Spinal cord (tissue), 10 donors: ENCODE results near the gene DLG2. TPM values are rescaled to one million over a fixed set of nuclear protein-coding genes. Genes with fewer than 3 reads are reported as not detected.

Source experiments
- DNase-seq, 6 donors: peaks; one replicate each; pipeline versions ENCODE4 v3.0.0 to v3.0.0-alpha.2; 2013 to 2015; ENCODE audit warnings: low spot score in 6 of 6, low read depth in 4 of 6
- H3K27ac ChIP-seq: one replicate; pipeline ENCODE4 v1.5.1; 2013; ENCODE audit warnings: low read depth, low read length, control low read depth
- H3K27me3 ChIP-seq: one replicate; pipeline ENCODE4 v1.6.1; 2013; ENCODE audit warnings: low read length; ENCODE audit not compliant: control insufficient read depth, insufficient read depth
- H3K36me3 ChIP-seq: one replicate; pipeline ENCODE4 v1.6.1; 2013; ENCODE audit warnings: low read length; ENCODE audit not compliant: control insufficient read depth, insufficient read depth
- H3K4me1 ChIP-seq: one replicate; pipeline ENCODE4 v1.6.1; 2013; ENCODE audit warnings: low read length; ENCODE audit not compliant: control insufficient read depth, insufficient read depth
- H3K4me3 ChIP-seq: one replicate; pipeline ENCODE4 v1.5.1; 2013; ENCODE audit warnings: low read depth, low read length, control low read depth
- H3K9me3 ChIP-seq: one replicate; pipeline ENCODE4 v1.6.1; 2013; ENCODE audit warnings: low read length; ENCODE audit not compliant: control insufficient read depth, insufficient read depth
- WGBS: methylation state at CpG from one replicate; pipeline ENCODE4 v1.1.5; 2013; ENCODE audit warnings: missing lambda C conversion rate; ENCODE audit not compliant: insufficient coverage; 5-methylcytosine and 5-hydroxymethylcytosine counted together
- polyA plus RNA-seq, 2 donors: library from polyadenylated mRNA; unstranded; fragments of 120-200 nt; gene quantifications; one replicate each; pipeline ENCODE4 v1.2.1, GENCODE V29; 2013; ENCODE audit not compliant: insufficient read length in 2 of 2
- total RNA-seq, 2 donors: library from RNA; depleted of rRNA in 1 of 2; stranded (reverse); fragments of 120-200 nt in 1 of 2; fragments of >200 nt in 1 of 2; gene quantifications; one replicate each; pipeline versions ENCODE4 v1.2.3 to v1.2.4, GENCODE V29; 2013 to 2014
- donor health status: healthy.

The DLG2 gene
- total and polyA plus RNA-seq, 4 donors = 37.7 to 111 (median 49.0) TPM

- no peak for DNase-seq
- Histone ChIP-seq H3K9me3 (no peaks in the 10 kb centered on the region), H3K4me1 (no peaks in the 10 kb centered on the region), H3K27me3 (no peaks in the 10 kb centered on the region), H3K36me3 (no peaks in the 10 kb centered on the region), H3K27ac (no peak overlapping the region), H3K4me3 (no peak overlapping the region)
- WGBS = no CpG with 5 or more reads among the region's 3 CpGs
Observed at GRCh38 chr11:84906995-84907394, 720.1 kb downstream of the DLG2 start.

- Histone ChIP-seq H3K9me3 (no peaks in the 10 kb centered on the region), H3K27ac (no peak overlapping the region), H3K4me1 (no peaks in the 10 kb centered on the region), H3K4me3 (no peak overlapping the region), H3K36me3 (no peaks in the 10 kb centered on the region), H3K27me3 (no peaks in the 10 kb centered on the region)
- DNase-seq = no peak
- no CpG with 5 or more reads among the region's 1 CpG for WGBS
Observed at GRCh38 chr11:84905411-84905810, 721.7 kb downstream of the DLG2 start.

- Histone ChIP-seq H3K27me3 (no peaks in the 10 kb centered on the region), H3K27ac (no peak overlapping the region), H3K4me1 (no peaks in the 10 kb centered on the region), H3K36me3 (no peaks in the 10 kb centered on the region), H3K4me3 (no peak overlapping the region), H3K9me3 (no peaks in the 10 kb centered on the region)
- WGBS = 79% methylated on average over 3 of the region's 3 CpGs
- no peak for DNase-seq
Observed at GRCh38 chr11:84902445-84902844, 724.7 kb downstream of the DLG2 start.

DNA sequence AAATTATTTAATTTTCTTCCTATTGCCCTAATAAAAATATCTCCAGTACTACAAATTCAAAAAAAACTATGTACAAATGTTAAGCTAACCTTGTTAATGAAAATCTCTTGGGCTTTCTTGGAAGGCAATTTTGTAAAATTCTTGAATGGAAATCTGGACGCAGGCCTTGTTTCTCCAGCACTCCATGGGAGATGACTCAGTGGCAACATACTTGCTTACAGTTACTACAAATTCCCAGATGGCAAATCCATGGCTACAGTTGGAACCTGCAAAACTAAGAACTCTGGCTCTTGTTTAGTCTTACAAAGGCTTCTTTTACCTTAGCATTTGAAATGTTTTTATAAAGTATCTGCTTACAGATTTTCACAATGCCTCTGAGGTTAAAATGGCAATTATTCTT lies 725.2 kb downstream of the DLG2 start:
- no CpG with 5 or more reads among the region's 1 CpG for WGBS
- Histone ChIP-seq H3K36me3 (no peaks in the 10 kb centered on the region), H3K27me3 (no peaks in the 10 kb centered on the region), H3K9me3 (no peaks in the 10 kb centered on the region), H3K4me1 (no peaks in the 10 kb centered on the region), H3K4me3 (no peak overlapping the region), H3K27ac (no peak overlapping the region)
- DNase-seq = peak in 1 of 6 donors; percentile 40

DNA sequence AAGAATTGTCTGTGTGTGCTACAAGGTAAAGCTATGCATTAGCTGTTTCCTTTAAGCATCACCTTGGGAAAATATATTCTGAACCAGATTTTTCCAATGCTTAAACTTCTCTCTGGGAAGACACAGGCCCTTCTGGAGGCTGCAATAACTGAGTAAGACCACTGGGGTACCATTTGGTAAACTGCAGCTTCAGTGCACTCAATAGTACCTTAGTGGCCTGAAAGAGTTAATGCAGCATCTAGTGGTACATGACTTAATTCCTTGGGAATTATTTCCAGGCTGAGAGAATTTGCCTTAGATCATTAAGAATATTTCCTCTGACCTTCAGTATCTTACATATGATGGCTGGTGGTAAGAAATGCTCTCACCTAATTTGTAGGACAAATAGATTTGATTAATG lies 727.4 kb downstream of the DLG2 start:
- Histone ChIP-seq H3K4me3 (no peak overlapping the region), H3K4me1 (no peaks in the 10 kb centered on the region), H3K36me3 (no peaks in the 10 kb centered on the region), H3K9me3 (no peaks in the 10 kb centered on the region), H3K27me3 (no peaks in the 10 kb centered on the region), H3K27ac (no peak overlapping the region)
- peak in 1 of 6 donors; percentile 56 for DNase-seq

- Histone ChIP-seq H3K4me3 (no peak overlapping the region), H3K27me3 (no peaks in the 10 kb centered on the region), H3K9me3 (no peaks in the 10 kb centered on the region), H3K27ac (no peak overlapping the region), H3K4me1 (no peaks in the 10 kb centered on the region), H3K36me3 (no peaks in the 10 kb centered on the region)
- 100% methylated on average over 1 of the region's 2 CpGs for WGBS
- DNase-seq = no peak
Observed at GRCh38 chr11:84899134-84899533, 728.0 kb downstream of the DLG2 start.

DNA sequence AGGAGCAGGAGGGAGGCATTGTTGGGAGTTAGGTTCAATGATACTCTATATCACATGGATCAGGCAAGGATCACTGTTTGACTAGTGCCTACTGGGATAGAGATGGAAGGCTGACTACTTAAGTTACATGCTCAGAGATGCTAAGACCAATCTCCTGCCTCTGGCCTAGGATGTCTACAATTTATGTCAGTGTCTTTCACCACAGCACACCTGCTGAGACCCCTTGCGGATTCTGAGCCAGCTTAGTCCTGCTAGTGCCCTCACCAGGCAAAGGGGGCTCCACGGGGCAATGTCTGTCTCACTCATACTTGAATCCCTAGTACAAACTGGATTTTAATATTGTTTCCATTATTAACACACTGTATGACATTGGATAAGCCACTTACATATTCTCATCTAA lies 732.5 kb downstream of the DLG2 start:
- Histone ChIP-seq H3K27ac (no peak overlapping the region), H3K4me3 (no peak overlapping the region), H3K27me3 (no peaks in the 10 kb centered on the region), H3K9me3 (no peaks in the 10 kb centered on the region), H3K36me3 (no peaks in the 10 kb centered on the region), H3K4me1 (no peaks in the 10 kb centered on the region)
- WGBS = 83% methylated on average over 1 of the region's 2 CpGs
- DNase-seq = no peak

DNA sequence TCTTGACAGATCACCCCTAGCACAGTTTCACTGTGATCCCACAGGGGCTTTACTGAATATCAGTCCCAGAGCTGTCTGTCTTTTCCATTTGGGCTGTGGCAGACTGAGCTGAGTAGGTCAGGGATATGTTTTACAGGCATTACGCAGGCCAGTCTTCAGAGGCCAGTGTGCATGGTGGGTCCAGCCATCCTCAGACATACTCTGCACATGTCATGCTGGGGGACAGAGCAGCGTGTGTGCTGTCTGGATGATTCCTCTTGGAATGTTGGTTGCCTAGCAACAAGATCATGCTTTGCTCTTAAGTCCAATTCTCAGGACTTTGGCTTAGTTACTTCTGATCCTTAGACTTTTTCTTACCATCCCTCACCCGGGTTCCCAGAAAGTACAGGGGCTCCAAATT lies 736.5 kb downstream of the DLG2 start:
- no peak overlapping the region for H3K27ac ChIP-seq
- WGBS = 8% methylated on average over 2 of the region's 3 CpGs
- no peaks in the 10 kb centered on the region for H3K27me3 ChIP-seq
- no peaks in the 10 kb centered on the region for H3K9me3 ChIP-seq
- H3K4me3 ChIP-seq = no peak overlapping the region
- H3K4me1 ChIP-seq = no peaks in the 10 kb centered on the region
- no peaks in the 10 kb centered on the region for H3K36me3 ChIP-seq
- peak; percentile 13 to 90 (median 37) for DNase-seq

- no peak for DNase-seq
- 86% methylated on average over 1 of the region's 3 CpGs for WGBS
- H3K4me3 ChIP-seq = no peak overlapping the region
- no peak overlapping the region for H3K27ac ChIP-seq
- no peaks in the 10 kb centered on the region for H3K36me3 ChIP-seq
- no peaks in the 10 kb centered on the region for H3K4me1 ChIP-seq
- no peaks in the 10 kb centered on the region for H3K27me3 ChIP-seq
- H3K9me3 ChIP-seq = no peaks in the 10 kb centered on the region
Observed at GRCh38 chr11:84889556-84889955, 737.6 kb downstream of the DLG2 start.

DNA sequence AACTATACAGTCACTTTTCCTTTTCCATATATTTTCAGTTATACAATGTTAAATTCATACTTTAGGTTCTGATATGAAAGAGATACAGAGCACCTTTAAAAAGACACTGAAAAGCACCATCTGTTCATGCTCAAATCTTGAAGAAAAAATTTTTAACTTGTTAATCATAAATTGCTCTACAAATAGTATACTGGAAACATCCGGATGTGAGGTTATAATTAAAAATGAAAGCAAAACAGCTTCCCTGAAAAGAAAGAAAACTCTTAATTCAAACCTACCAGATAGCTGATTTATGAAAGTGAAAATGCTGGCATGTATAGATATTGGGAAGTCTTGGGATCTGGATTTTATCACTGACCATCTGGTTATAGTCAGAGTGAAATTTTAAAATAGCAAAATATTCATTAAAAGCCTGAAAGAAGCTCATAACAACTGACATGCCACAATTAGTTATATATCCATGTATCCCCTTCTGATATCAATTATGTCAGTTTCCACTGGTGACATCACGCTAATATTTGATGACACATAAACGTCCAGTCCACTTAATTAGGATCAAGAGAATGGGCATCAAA lies 740.0 kb downstream of the DLG2 start:
- Histone ChIP-seq H3K9me3 (no peaks in the 10 kb centered on the region), H3K36me3 (no peaks in the 10 kb centered on the region), H3K4me3 (no peak overlapping the region), H3K27ac (no peak overlapping the region), H3K4me1 (no peaks in the 10 kb centered on the region), H3K27me3 (no peaks in the 10 kb centered on the region)
- no CpG with 5 or more reads among the region's 3 CpGs for WGBS
- no peak for DNase-seq
